ENCODE data around the gene TRIM60.
"Not testable (repeated sequence)": the region's sequence is repeated elsewhere in the genome, so short reads cannot be mapped to it uniquely, and the experiment has no call there.

Gene TRIM60

GRCh38 chr4:165031436-165032211 is at the start of gene TRIM60:
TRIM60 (plus strand) TSS chr4:165031999; CDS start chr4:165040073, 8,074 bp downstream.
- Histone ChIP-seq H3K4me2 (ENCODE audit: low read depth, low read length) (no peak within 1 kb of the TSS), H3K9me3 (replicated peaks; ENCODE audit: insufficient read depth, low read length) (no peaks in the 10 kb centered on the region), H3K4me1 (ENCODE audit: low read length) (peaks cover 8% of the 10 kb centered on the region), H3K4me3 (ENCODE audit: low read length) (no peak within 1 kb of the TSS), H2AFZ (ENCODE audit: low read length) (no peak within 1 kb of the TSS), H4K20me1 (ENCODE audit: insufficient read depth, low read length) (no peaks in the 10 kb centered on the region), H3K9ac (ENCODE audit: low read length) (no peak within 1 kb of the TSS), H3K27me3 (replicated peaks; ENCODE audit: insufficient read depth, low read length) (no peaks in the 10 kb centered on the region), H3K79me2 (ENCODE audit: low read length) (no peaks in the 10 kb centered on the region), H3F3A (ENCODE audit: insufficient read depth, low read length) (0 out of 2 replicates have a peak, but pooled peaks cover 6% of the 10 kb centered on the region), H3K9me2 (replicated peaks; ENCODE audit: insufficient read depth, low read length) (no peaks in the 10 kb centered on the region), H3K36me3 (replicated peaks; ENCODE audit: insufficient read depth, low read length) (no peaks in the 10 kb centered on the region), H3K27ac (ENCODE audit: low read length) (no peak within 1 kb of the TSS)
- TF ChIP-seq CTCF (IDR thresholded peaks at IDR 0.05; ENCODE audit: low read length) (no peak), EZH2phosphoT487 (IDR thresholded peaks at IDR 0.05; ENCODE audit: low read length) (no peak)
- DNase-seq, result no peak

- Histone ChIP-seq H3K4me3 (ENCODE audit: low read length) (no peak overlapping the region), H3F3A (ENCODE audit: insufficient read depth, low read length) (no peaks in the 10 kb centered on the region), H3K27me3 (replicated peaks; ENCODE audit: insufficient read depth, low read length) (no peaks in the 10 kb centered on the region), H3K4me1 (ENCODE audit: low read length) (no peaks in the 10 kb centered on the region), H3K9me3 (replicated peaks; ENCODE audit: insufficient read depth, low read length) (no peaks in the 10 kb centered on the region), H3K9me2 (replicated peaks; ENCODE audit: insufficient read depth, low read length) (no peaks in the 10 kb centered on the region), H3K36me3 (replicated peaks; ENCODE audit: insufficient read depth, low read length) (no peaks in the 10 kb centered on the region), H3K79me2 (ENCODE audit: low read length) (no peaks in the 10 kb centered on the region), H2AFZ (ENCODE audit: low read length) (no peak overlapping the region), H3K4me2 (ENCODE audit: low read depth, low read length) (no peak overlapping the region), H4K20me1 (ENCODE audit: insufficient read depth, low read length) (no peaks in the 10 kb centered on the region), H3K9ac (ENCODE audit: low read length) (no peak overlapping the region), H3K27ac (ENCODE audit: low read length) (no peak overlapping the region)
- DNase-seq, result no peak
- TF ChIP-seq EZH2phosphoT487 (IDR thresholded peaks at IDR 0.05; ENCODE audit: low read length) (no peak), EZH2 (optimal IDR thresholded peaks at IDR 0.05; ENCODE audit: low read depth, low read length) (no peak), CTCF (IDR thresholded peaks at IDR 0.05; ENCODE audit: low read length) (no peak)
Observed at GRCh38 chr4:164989471-164989870, 42.3 kb upstream of the TRIM60 start.

DNA sequence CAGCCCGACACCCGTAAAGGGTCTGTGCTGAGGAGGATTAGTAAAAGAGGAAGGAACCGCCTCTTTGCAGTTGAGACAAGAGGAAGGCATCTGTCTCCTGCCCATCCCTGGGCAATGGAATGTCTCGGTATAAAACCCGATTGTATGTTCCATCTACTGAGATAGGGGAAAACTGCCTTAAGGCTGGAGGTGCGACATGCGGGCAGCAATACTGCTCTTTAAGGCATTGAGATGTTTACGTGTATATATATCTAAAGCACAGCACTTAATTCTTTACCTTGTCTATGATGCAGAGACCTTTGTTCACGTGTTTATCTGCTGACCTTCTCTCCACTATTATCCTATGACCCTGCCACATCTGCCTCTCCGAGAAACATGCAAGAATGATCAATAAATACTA is 41.0 kb upstream of the TRIM60 start:
- H4K20me1 ChIP-seq (ENCODE audit: insufficient read depth, low read length); DNase-seq; H3K9me3 ChIP-seq (replicated peaks; ENCODE audit: insufficient read depth, low read length); H3K4me3 ChIP-seq (ENCODE audit: low read length); H3K9me2 ChIP-seq (replicated peaks; ENCODE audit: insufficient read depth, low read length); H2AFZ ChIP-seq (ENCODE audit: low read length); H3K4me2 ChIP-seq (ENCODE audit: low read depth, low read length); H3K79me2 ChIP-seq (ENCODE audit: low read length); H3F3A ChIP-seq (ENCODE audit: insufficient read depth, low read length); H3K36me3 ChIP-seq (replicated peaks; ENCODE audit: insufficient read depth, low read length); H3K27me3 ChIP-seq (replicated peaks; ENCODE audit: insufficient read depth, low read length); H3K27ac ChIP-seq (ENCODE audit: low read length); H3K4me1 ChIP-seq (ENCODE audit: low read length); H3K9ac ChIP-seq (ENCODE audit: low read length): not testable (repeated sequence)

DNA sequence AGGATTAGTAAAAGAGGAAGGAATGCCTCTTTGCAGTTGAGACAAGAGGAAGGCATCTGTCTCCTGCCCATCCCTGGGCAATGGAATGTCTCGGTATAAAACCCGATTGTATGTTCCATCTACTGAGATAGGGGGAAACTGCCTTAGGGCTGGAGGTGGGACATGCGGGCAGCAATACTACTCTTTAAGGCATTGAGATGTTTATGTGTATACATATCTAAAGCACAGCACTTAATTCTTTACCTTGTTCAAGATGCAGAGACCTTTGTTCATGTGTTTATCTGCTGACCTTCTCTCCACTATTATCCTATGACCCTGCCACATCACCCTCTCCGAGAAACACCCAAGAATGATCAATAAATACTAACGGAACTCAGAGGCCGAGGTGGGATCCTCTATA is 35.7 kb upstream of the TRIM60 start:
- not testable (repeated sequence) for H3F3A ChIP-seq (ENCODE audit: insufficient read depth, low read length); H3K4me2 ChIP-seq (ENCODE audit: low read depth, low read length); H3K36me3 ChIP-seq (replicated peaks; ENCODE audit: insufficient read depth, low read length); H3K27ac ChIP-seq (ENCODE audit: low read length); DNase-seq; H4K20me1 ChIP-seq (ENCODE audit: insufficient read depth, low read length); H3K9me3 ChIP-seq (replicated peaks; ENCODE audit: insufficient read depth, low read length); H3K27me3 ChIP-seq (replicated peaks; ENCODE audit: insufficient read depth, low read length); H3K79me2 ChIP-seq (ENCODE audit: low read length); H3K9me2 ChIP-seq (replicated peaks; ENCODE audit: insufficient read depth, low read length); H3K4me1 ChIP-seq (ENCODE audit: low read length); H3K9ac ChIP-seq (ENCODE audit: low read length); H2AFZ ChIP-seq (ENCODE audit: low read length); H3K4me3 ChIP-seq (ENCODE audit: low read length)
